Tibial nerve (tissue), 4 donors: ENCODE measurements around the gene LCLAT1. TPM values are rescaled to one million over a fixed set of nuclear protein-coding genes. Genes with fewer than 3 reads are reported as not detected.

Source experiments
- DNase-seq, 2 donors: peaks; one replicate each; pipeline ENCODE4 v3.0.0-alpha.2; 2019; ENCODE audit warnings: low spot score in 2 of 2
- H3K27ac ChIP-seq, 4 donors: fragments of 200-600 bp; sonication (generic) in 3 of 4; one replicate each; pipeline ENCODE4 v1.5.1; 2017 to 2019; ENCODE audit warnings: mild to moderate bottlenecking in 1 of 4
- H3K27me3 ChIP-seq, 2 donors: fragments of 200-600 bp; sonication (generic) in 1 of 2; one replicate each; pipeline versions ENCODE4 v1.5.1 to v1.6.0; 2017 to 2019
- H3K36me3 ChIP-seq, 3 donors: fragments of 200-600 bp; sonication (generic); one replicate each; pipeline ENCODE4 v1.5.1; 2018 to 2019
- H3K4me1 ChIP-seq, 4 donors: fragments of 200-600 bp; sonication (generic) in 3 of 4; one replicate each; pipeline ENCODE4 v1.5.1; 2017 to 2019
- H3K4me3 ChIP-seq, 4 donors: fragments of 200-600 bp; sonication (generic) in 3 of 4; one replicate each; pipeline ENCODE4 v1.5.1; 2017 to 2019; ENCODE audit warnings: mild to moderate bottlenecking in 1 of 4, moderate library complexity in 1 of 4
- H3K9me3 ChIP-seq, 4 donors: fragments of 200-600 bp; sonication (generic) in 3 of 4; one replicate each; pipeline ENCODE4 v1.5.1; 2017 to 2019
- CTCF ChIP-seq, 5 experiments: fragments of 200-600 bp in 3 of 5; fragments of 450-650 bp in 2 of 5; sonication (generic) in 3 of 5; IDR thresholded peaks; one replicate each; pipeline ENCODE4 v1.5.1; 2016 to 2019; ENCODE audit warnings: antibody characterized with exemption in 5 of 5, mild to moderate bottlenecking in 3 of 5, moderate library complexity in 2 of 5
- EP300 ChIP-seq, 2 donors: sonication (generic); formaldehyde crosslinking; IDR thresholded peaks; one replicate each; pipeline ENCODE4 v1.6.1; 2017; ENCODE audit warnings: antibody characterized with exemption in 2 of 2, mild to moderate bottlenecking in 1 of 2
- POLR2A ChIP-seq, 2 donors: fragments of 450-650 bp; IDR thresholded peaks; one replicate each; pipeline ENCODE4 v1.6.1; 2017; ENCODE audit warnings: antibody characterized with exemption in 2 of 2, mild to moderate bottlenecking in 2 of 2, moderate library complexity in 2 of 2
- WGBS, 2 donors: methylation state at CpG; one replicate each; pipeline ENCODE4 v1.1.5; 2018; 5-methylcytosine and 5-hydroxymethylcytosine counted together
- total RNA-seq, 4 donors: library from RNA; depleted of rRNA; stranded (reverse); fragments of >200 nt; gene quantifications; one replicate each; pipeline ENCODE4 v1.1.0, GENCODE V29; 2016

LCLAT1 gene
- total RNA-seq, 4 donors from 2014 or later, result 8.4 to 15.9 (median 11.8) TPM

GRCh38 chr2:30456106-30456505 lies 9.1 kb downstream of the LCLAT1 start:
- Histone ChIP-seq H3K4me3 (no peak overlapping the region), H3K27ac (no peak overlapping the region), H3K36me3 (no peaks in the 10 kb centered on the region), H3K9me3 (no peaks in the 10 kb centered on the region), H3K4me1 (no peaks in the 10 kb centered on the region), H3K27me3 (no peaks in the 10 kb centered on the region)
- 95 to 97% methylated on average over 2 of the region's 2 CpGs for WGBS, 2 donors
- TF ChIP-seq POLR2A (IDR thresholded peaks at IDR 0.05), result no peak
- no peak for TF ChIP-seq CTCF (IDR thresholded peaks at IDR 0.05)
- no peak for TF ChIP-seq EP300 (IDR thresholded peaks at IDR 0.05)
- no peak for DNase-seq

DNA sequence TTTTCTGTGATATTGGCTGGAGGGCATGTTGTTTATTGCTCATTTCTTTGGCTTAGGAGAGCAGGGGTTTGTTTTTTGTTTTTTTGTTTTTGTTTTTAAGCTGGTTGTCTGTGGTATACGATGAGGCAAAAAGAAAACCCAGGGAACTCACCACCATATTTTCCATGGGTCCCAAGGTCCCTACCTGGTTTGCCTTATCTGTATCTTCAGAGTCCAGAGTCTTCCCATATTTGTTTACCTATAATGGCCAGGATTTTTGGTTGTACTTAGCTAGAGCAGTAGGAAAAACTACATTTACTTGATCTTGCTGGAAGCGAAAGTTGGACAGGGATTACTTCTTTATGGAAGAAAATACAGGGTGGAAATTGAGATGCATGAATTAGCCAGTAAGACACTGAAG lies 9.5 kb downstream of the LCLAT1 start:
- TF ChIP-seq POLR2A (IDR thresholded peaks at IDR 0.05) (no peak), EP300 (IDR thresholded peaks at IDR 0.05) (no peak), CTCF (IDR thresholded peaks at IDR 0.05) (no peak)

DNA sequence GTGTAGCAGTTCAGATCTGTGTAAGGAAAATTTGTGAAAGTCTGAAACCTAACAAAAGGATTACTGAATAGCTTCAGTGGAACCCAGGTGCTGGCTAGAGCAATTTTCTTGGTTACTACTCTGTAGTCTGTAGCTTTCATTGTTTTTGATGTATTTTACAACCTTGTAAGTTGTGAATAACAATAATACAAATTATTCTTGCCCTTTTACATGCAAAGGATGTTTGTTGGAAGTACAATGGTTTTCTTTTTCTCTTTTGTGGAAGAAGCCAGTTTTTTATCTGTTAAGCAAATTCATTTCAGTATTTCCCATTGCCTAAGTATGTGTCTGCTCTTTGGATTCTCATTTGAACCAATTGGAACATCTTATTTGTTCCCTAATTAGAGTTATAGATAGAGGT lies 10.2 kb downstream of the LCLAT1 start:
- no peak for TF ChIP-seq EP300 (IDR thresholded peaks at IDR 0.05)
- no peak for TF ChIP-seq POLR2A (IDR thresholded peaks at IDR 0.05)
- TF ChIP-seq CTCF (IDR thresholded peaks at IDR 0.05), result no peak
- no peaks in the 10 kb centered on the region for H3K9me3 ChIP-seq
- DNase-seq, result no peak

More for the DNA sequence above, 9.5 kb downstream of the LCLAT1 start:
- Histone ChIP-seq H3K36me3 (no peaks in the 10 kb centered on the region), H3K4me3 (no peak overlapping the region), H3K9me3 (no peaks in the 10 kb centered on the region), H3K27ac (no peak overlapping the region), H3K4me1 (no peaks in the 10 kb centered on the region), H3K27me3 (no peaks in the 10 kb centered on the region)
- DNase-seq, result no peak
- WGBS, 2 donors, result 93 to 94% methylated on average over 2 of the region's 2 CpGs

GRCh38 chr2:30459140-30459539 lies 12.1 kb downstream of the LCLAT1 start:
- WGBS, 2 donors, result 63 to 76% methylated on average over 2 of the region's 2 CpGs
- Histone ChIP-seq H3K36me3 (no peaks in the 10 kb centered on the region), H3K27ac (no peak overlapping the region), H3K4me3 (no peak overlapping the region), H3K27me3 (no peaks in the 10 kb centered on the region), H3K9me3 (no peaks in the 10 kb centered on the region), H3K4me1 (peaks cover 0 to 4% (median 0%) of the 10 kb centered on the region in 4 donors)
- no peak for DNase-seq
- TF ChIP-seq EP300 (IDR thresholded peaks at IDR 0.05) (no peak), POLR2A (IDR thresholded peaks at IDR 0.05) (no peak)

More for the DNA sequence above, 10.2 kb downstream of the LCLAT1 start:
- Histone ChIP-seq H3K27me3 (no peaks in the 10 kb centered on the region), H3K36me3 (no peaks in the 10 kb centered on the region), H3K4me3 (no peak overlapping the region), H3K27ac (no peak overlapping the region), H3K4me1 (no peaks in the 10 kb centered on the region)

GRCh38 chr2:30462131-30462857 lies 15.2 kb downstream of the LCLAT1 start:
- DNase-seq, result no peak
- Histone ChIP-seq H3K4me3 (no peak overlapping the region), H3K27me3 (no peaks in the 10 kb centered on the region), H3K27ac (no peak overlapping the region), H3K9me3 (no peaks in the 10 kb centered on the region), H3K36me3 (no peaks in the 10 kb centered on the region), H3K4me1 (peaks cover 0 to 7% (median 3%) of the 10 kb centered on the region in 4 donors)
- 94 to 98% methylated on average over 4 of the region's 4 CpGs for WGBS, 2 donors
- no peak for TF ChIP-seq EP300 (IDR thresholded peaks at IDR 0.05)

- TF ChIP-seq CTCF (IDR thresholded peaks at IDR 0.05) (no peak), EP300 (IDR thresholded peaks at IDR 0.05) (no peak), POLR2A (IDR thresholded peaks at IDR 0.05) (no peak)
- H3K9me3 ChIP-seq, result peaks cover 0 to 6% (median 0%) of the 10 kb centered on the region in 4 donors
- 46 to 48% methylated on average over 2 of the region's 2 CpGs for WGBS, 2 donors
- H3K4me1 ChIP-seq, result peaks cover 0 to 7% (median 3%) of the 10 kb centered on the region in 4 donors
- H3K27me3 ChIP-seq, result no peaks in the 10 kb centered on the region
- no peak overlapping the region for H3K27ac ChIP-seq
- no peak overlapping the region for H3K4me3 ChIP-seq
- DNase-seq, result no peak
- no peaks in the 10 kb centered on the region for H3K36me3 ChIP-seq
Observed at GRCh38 chr2:30463535-30463934, 16.5 kb downstream of the LCLAT1 start.
